ENCODE data around the gene ITGA5.

The ITGA5 gene

GRCh38 chr12:54409267-54409666, 9.8 kb downstream of the ITGA5 start:
- no peak for DNase-seq

- no peak for DNase-seq
These were observed 11.7 kb downstream of the ITGA5 start for GRCh38 chr12:54407183-54407905.

- DNase-seq: no peak
These were observed 13.5 kb downstream of the ITGA5 start for GRCh38 chr12:54405573-54405972.

GRCh38 chr12:54405106-54405505, 14.0 kb downstream of the ITGA5 start:
- no peak for DNase-seq

- DNase-seq: peak; percentile 71
These were observed 14.7 kb downstream of the ITGA5 start for GRCh38 chr12:54404061-54405004.

GRCh38 chr12:54401119-54401518, 17.9 kb downstream of the ITGA5 start:
- DNase-seq: no peak

GRCh38 chr12:54398995-54399793, 19.9 kb downstream of the ITGA5 start:
- peak; percentile 90 for DNase-seq

GRCh38 chr12:54398218-54398617, 20.8 kb downstream of the ITGA5 start:
- no peak for DNase-seq

GRCh38 chr12:54397157-54397556, 21.9 kb downstream of the ITGA5 start:
- no peak for DNase-seq

GRCh38 chr12:54395545-54395944, 23.5 kb downstream of the ITGA5 start:
- DNase-seq: no peak

GRCh38 chr12:54394986-54395385, 24.1 kb downstream of the ITGA5 start:
- DNase-seq: no peak

- DNase-seq: peak; percentile 66
These were observed 24.8 kb downstream of the ITGA5 start for GRCh38 chr12:54394281-54394719.

GRCh38 chr12:54393743-54394142, 25.3 kb downstream of the ITGA5 start:
- DNase-seq: no peak

GRCh38 chr12:54393207-54393609, 25.9 kb downstream of the ITGA5 start:
- no peak for DNase-seq

GRCh38 chr12:54392485-54393206, 26.4 kb downstream of the ITGA5 start:
- no peak for DNase-seq

GRCh38 chr12:54390668-54391551, 28.2 kb downstream of the ITGA5 start:
- peak; percentile 68 for DNase-seq

- DNase-seq: no peak
These were observed 28.8 kb downstream of the ITGA5 start for GRCh38 chr12:54390176-54390667.

- DNase-seq: no peak
These were observed 29.4 kb downstream of the ITGA5 start for GRCh38 chr12:54389607-54390175.

- DNase-seq: no peak
These were observed 29.9 kb downstream of the ITGA5 start for GRCh38 chr12:54389134-54389508.

- no peak for DNase-seq
These were observed 30.6 kb downstream of the ITGA5 start for GRCh38 chr12:54388237-54389133.

All from stimulated activated CD4-positive, alpha-beta T cell treated with anti-CD3 and anti-CD28 coated beads, Interleukin-4, amount 100 ng/mL, for 24 hours (primary cell).